Measurements from ENCODE around the gene GPA33.

The GPA33 gene

GRCh38 chr1:167083871-167084270 lies 6.3 kb downstream of the GPA33 start:
- peaks cover 9% of the 10 kb centered on the region for H3K27me3 Mint-ChIP-seq (ENCODE audit: low read depth)
- no peak overlapping the region for H3K4me3 Mint-ChIP-seq
- TF ChIP-seq CTCF (IDR thresholded peaks at IDR 0.05; ENCODE audit: unreplicated experiment in 3 of 3): no peak
- H3K27ac Mint-ChIP-seq: no peak overlapping the region
- no peaks in the 10 kb centered on the region for H3K4me1 Mint-ChIP-seq
- no peaks in the 10 kb centered on the region for H3K36me3 Mint-ChIP-seq (ENCODE audit: low read depth)
- H3K9me3 Mint-ChIP-seq: no peaks in the 10 kb centered on the region

- Mint-ChIP-seq H3K36me3 (ENCODE audit: low read depth) (no peaks in the 10 kb centered on the region), H3K9me3 (no peaks in the 10 kb centered on the region), H3K27me3 (ENCODE audit: low read depth) (peaks cover 9% of the 10 kb centered on the region), H3K27ac (no peak overlapping the region), H3K4me3 (no peak overlapping the region), H3K4me1 (no peaks in the 10 kb centered on the region)
- TF ChIP-seq CTCF (IDR thresholded peaks at IDR 0.05; ENCODE audit: unreplicated experiment in 3 of 3): no peak
Measured at GRCh38 chr1:167083066-167083665, 7.0 kb downstream of the GPA33 start.

- no peak overlapping the region for H3K4me3 Mint-ChIP-seq
Measured at GRCh38 chr1:167082511-167083027, 7.6 kb downstream of the GPA33 start.

GRCh38 chr1:167081594-167082156 lies 8.5 kb downstream of the GPA33 start:
- H3K9me3 Mint-ChIP-seq: no peaks in the 10 kb centered on the region
- H3K36me3 Mint-ChIP-seq (ENCODE audit: low read depth): no peaks in the 10 kb centered on the region
- peaks cover 9% of the 10 kb centered on the region for H3K27me3 Mint-ChIP-seq (ENCODE audit: low read depth)

More at GRCh38 chr1:167082511-167083027, 7.6 kb downstream of the GPA33 start:
- TF ChIP-seq CTCF (IDR thresholded peaks at IDR 0.05; ENCODE audit: unreplicated experiment in 3 of 3): no peak
- Mint-ChIP-seq H3K9me3 (no peaks in the 10 kb centered on the region), H3K36me3 (ENCODE audit: low read depth) (no peaks in the 10 kb centered on the region), H3K27me3 (ENCODE audit: low read depth) (peaks cover 9% of the 10 kb centered on the region), H3K27ac (no peak overlapping the region), H3K4me1 (peaks cover under 1% of the 10 kb centered on the region)

GRCh38 chr1:167077868-167078210 lies 12.3 kb downstream of the GPA33 start:
- TF ChIP-seq CTCF (IDR thresholded peaks at IDR 0.05; ENCODE audit: unreplicated experiment in 3 of 3): no peak
- Mint-ChIP-seq H3K36me3 (ENCODE audit: low read depth) (no peaks in the 10 kb centered on the region), H3K27ac (peak overlapping the region in 1 of 3 experiments; percentile 84), H3K27me3 (ENCODE audit: low read depth) (peaks cover 9% of the 10 kb centered on the region), H3K4me3 (no peak overlapping the region), H3K9me3 (no peaks in the 10 kb centered on the region), H3K4me1 (peaks cover 4% of the 10 kb centered on the region)

More at GRCh38 chr1:167081594-167082156, 8.5 kb downstream of the GPA33 start:
- TF ChIP-seq CTCF (IDR thresholded peaks at IDR 0.05; ENCODE audit: unreplicated experiment in 3 of 3): no peak
- peaks cover 4% of the 10 kb centered on the region for H3K4me1 Mint-ChIP-seq
- no peak overlapping the region for H3K27ac Mint-ChIP-seq
- H3K4me3 Mint-ChIP-seq: no peak overlapping the region
